Keratinocyte (primary cell): ENCODE measurements around the gene TMEM59L. TPM values are rescaled to one million over a fixed set of nuclear protein-coding genes. Genes with fewer than 3 reads are reported as not detected.

Experiments used
- DNase-seq: peaks from one replicate; pipeline ENCODE4 v3.0.0-alpha.2; 2011; ENCODE audit warnings: low read depth, missing footprints, low spot score
- FAIRE-seq: peaks from 2 replicates; lab custom pipeline; 2011; peaks lifted over from hg19 to GRCh38; lab: Jason Lieb, UNC
- H2AFZ ChIP-seq: 2 replicates; pipeline ENCODE4 v1.6.0; 2012; ENCODE audit warnings: low read length, control low read depth, inconsistent platforms; ENCODE audit not compliant: control insufficient read depth
- H3K27ac ChIP-seq: 2 replicates; pipeline ENCODE4 v1.5.1; 2011; ENCODE audit warnings: low read length; ENCODE audit not compliant: control insufficient read depth, insufficient read depth
- H3K27me3 ChIP-seq: 3 replicates; pipeline ENCODE4 v1.6.0; 2011; ENCODE audit warnings: low read length; ENCODE audit not compliant: control insufficient read depth, insufficient read depth; ENCODE audit errors: extremely low read depth
- H3K36me3 ChIP-seq, 2 experiments: 2 replicates in 1 of 2; 3 replicates in 1 of 2; pipeline ENCODE4 v1.5.1; 2011; ENCODE audit warnings: low read length in 2 of 2, mild to moderate bottlenecking in 1 of 2; ENCODE audit not compliant: control insufficient read depth in 2 of 2, insufficient read depth in 2 of 2; ENCODE audit errors: extremely low read depth in 1 of 2
- H3K4me1 ChIP-seq: 3 replicates; pipeline ENCODE4 v1.5.1; 2011; ENCODE audit warnings: low read length; ENCODE audit not compliant: control insufficient read depth, insufficient read depth; ENCODE audit errors: extremely low read depth
- H3K4me2 ChIP-seq: 3 replicates; pipeline ENCODE4 v1.6.0; 2011; ENCODE audit warnings: low read depth, low read length; ENCODE audit not compliant: control insufficient read depth, insufficient read depth; ENCODE audit errors: extremely low read depth
- H3K4me3 ChIP-seq, 3 experiments: fragments of 200-600 bp in 1 of 3; sonication (generic) in 1 of 3; 2 replicates in 2 of 3; 3 replicates in 1 of 3; pipeline ENCODE4 v1.5.1; 2011 to 2016; ENCODE audit warnings: low read length in 3 of 3, mild to moderate bottlenecking in 3 of 3, control low read depth in 2 of 3, inconsistent platforms in 1 of 3, low read depth in 1 of 3, mixed read lengths in 1 of 3, mixed run types in 1 of 3, moderate library complexity in 1 of 3; ENCODE audit not compliant: control insufficient read depth in 2 of 3, insufficient read depth in 2 of 3; ENCODE audit errors: extremely low read depth in 1 of 3
- H3K79me2 ChIP-seq: 2 replicates; pipeline ENCODE4 v1.6.0; 2012; ENCODE audit warnings: low read length; ENCODE audit not compliant: control insufficient read depth, insufficient read depth
- H3K9ac ChIP-seq: 3 replicates; pipeline ENCODE4 v1.6.0; 2011; ENCODE audit warnings: low read length; ENCODE audit not compliant: control insufficient read depth, insufficient read depth; ENCODE audit errors: extremely low read depth
- H3K9me1 ChIP-seq: 3 replicates; pipeline ENCODE4 v1.6.0; 2011; ENCODE audit warnings: low read length; ENCODE audit not compliant: control insufficient read depth, insufficient read depth; ENCODE audit errors: extremely low read depth
- H3K9me3 ChIP-seq: 2 replicates; pipeline ENCODE4 v1.5.1; 2012; ENCODE audit warnings: low read depth, low read length; ENCODE audit not compliant: control insufficient read depth
- H4K20me1 ChIP-seq: 3 replicates; pipeline ENCODE4 v1.6.0; 2011; ENCODE audit warnings: low read length; ENCODE audit not compliant: control insufficient read depth, insufficient read depth; ENCODE audit errors: extremely low read depth
- EZH2 ChIP-seq: IDR thresholded peaks from one replicate; pipeline ENCODE4 v1.6.1; 2012; ENCODE audit warnings: inconsistent platforms, mild to moderate bottlenecking, low read length, moderate library complexity
- dilution Hi-C: fragments of 300-500 bp; cut with MboI; formaldehyde crosslinking; loops from one replicate; pipeline ENCODE4 v1.7.0; 2020; ENCODE audit warnings: low sequenced_read_pairs; ENCODE audit not compliant: extremely low pct_ligation_motif_present
- polyA plus RNA-seq, 5 experiments: library from polyadenylated mRNA; depleted of rRNA in 3 of 5; stranded (reverse) in 3 of 5; stranded (forward) in 1 of 5; unstranded in 1 of 5; fragments of >200 nt; gene quantifications; 1 replicate in 1 of 5; 2 replicates in 3 of 5; 3 replicates in 1 of 5; pipeline versions ENCODE4 v1.2.1 to v1.2.3, GENCODE V29; 2011 to 2012; ENCODE audit warnings: missing spikeins in 2 of 5, low read depth in 1 of 5, low replicate concordance in 1 of 5
- TF ChIP-seq, protein P1 (sequence below), 3 experiments: IDR thresholded peaks in 1 of 3; conservative IDR thresholded peaks in 1 of 3; optimal IDR thresholded peaks in 1 of 3; 2 replicates in 2 of 3; 3 replicates in 1 of 3; pipeline versions ENCODE3 to v1.5.1; 2011; ENCODE audit warnings: low read length in 3 of 3, mild to moderate bottlenecking in 3 of 3, moderate library complexity in 2 of 3, control low read depth in 1 of 3, inconsistent platforms in 1 of 3; ENCODE audit not compliant: insufficient read depth in 2 of 3; ENCODE audit errors: extremely low read depth in 1 of 3

TMEM59L gene
- polyA plus RNA-seq, 1 donor (not counting 4 experiments of a cell fraction or from before 2014, with no cell fraction given): not detected

DNA sequence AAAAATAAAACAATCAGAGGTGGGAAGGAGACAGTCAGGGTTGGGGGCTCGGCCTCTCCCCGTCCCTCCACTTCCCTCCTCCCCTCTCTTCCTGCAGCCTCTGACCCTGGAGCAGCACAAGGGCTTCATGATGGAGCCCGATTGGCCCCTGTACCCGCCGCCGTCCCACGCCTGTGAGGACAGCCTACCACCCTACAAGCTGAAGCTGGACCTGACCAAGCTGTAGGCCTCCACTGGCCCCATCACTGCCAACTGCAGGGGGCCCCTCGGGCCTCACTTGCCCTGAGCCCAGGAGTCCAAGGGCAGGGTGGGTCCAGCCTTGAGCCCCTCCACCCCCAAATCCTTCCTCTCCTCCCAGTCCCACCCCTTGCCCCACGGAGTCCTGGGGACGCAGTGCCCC lies 7.6 kb downstream of the TMEM59L start:
- Histone ChIP-seq H3K9me1 (no peaks in the 10 kb centered on the region), H3K79me2 (no peaks in the 10 kb centered on the region), H3K27ac (no peak overlapping the region), H3K4me1 (no peaks in the 10 kb centered on the region), H2AFZ (no peak overlapping the region), H3K36me3 (no peaks in the 10 kb centered on the region), H3K4me3 (no peak overlapping the region), H3K9ac (no peak overlapping the region), H3K9me3 (no peaks in the 10 kb centered on the region), H3K4me2 (no peak overlapping the region), H4K20me1 (no peaks in the 10 kb centered on the region), H3K27me3 (no peaks in the 10 kb centered on the region)
- DNase-seq (no peak), FAIRE-seq (no peak)
- no peak for TF ChIP-seq EZH2
- TF ChIP-seq, protein P1, sequence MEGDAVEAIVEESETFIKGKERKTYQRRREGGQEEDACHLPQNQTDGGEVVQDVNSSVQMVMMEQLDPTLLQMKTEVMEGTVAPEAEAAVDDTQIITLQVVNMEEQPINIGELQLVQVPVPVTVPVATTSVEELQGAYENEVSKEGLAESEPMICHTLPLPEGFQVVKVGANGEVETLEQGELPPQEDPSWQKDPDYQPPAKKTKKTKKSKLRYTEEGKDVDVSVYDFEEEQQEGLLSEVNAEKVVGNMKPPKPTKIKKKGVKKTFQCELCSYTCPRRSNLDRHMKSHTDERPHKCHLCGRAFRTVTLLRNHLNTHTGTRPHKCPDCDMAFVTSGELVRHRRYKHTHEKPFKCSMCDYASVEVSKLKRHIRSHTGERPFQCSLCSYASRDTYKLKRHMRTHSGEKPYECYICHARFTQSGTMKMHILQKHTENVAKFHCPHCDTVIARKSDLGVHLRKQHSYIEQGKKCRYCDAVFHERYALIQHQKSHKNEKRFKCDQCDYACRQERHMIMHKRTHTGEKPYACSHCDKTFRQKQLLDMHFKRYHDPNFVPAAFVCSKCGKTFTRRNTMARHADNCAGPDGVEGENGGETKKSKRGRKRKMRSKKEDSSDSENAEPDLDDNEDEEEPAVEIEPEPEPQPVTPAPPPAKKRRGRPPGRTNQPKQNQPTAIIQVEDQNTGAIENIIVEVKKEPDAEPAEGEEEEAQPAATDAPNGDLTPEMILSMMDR (optimal IDR thresholded peaks at IDR 0.05 in 1 of 3, IDR thresholded peaks at IDR 0.05 in 1 of 3, conservative IDR thresholded peaks at IDR 0.05 in 1 of 3; ENCODE audit: extremely low read depth in 1 of 3, insufficient read depth in 2 of 3, low read length in 3 of 3): no peak
- dilution Hi-C loops: no loop called here

- Histone ChIP-seq H4K20me1 (no peaks in the 10 kb centered on the region), H3K4me2 (no peak overlapping the region), H3K79me2 (no peaks in the 10 kb centered on the region), H3K36me3 (no peaks in the 10 kb centered on the region), H3K4me1 (no peaks in the 10 kb centered on the region), H3K27ac (no peak overlapping the region), H3K9me1 (no peaks in the 10 kb centered on the region), H3K27me3 (no peaks in the 10 kb centered on the region), H2AFZ (no peak overlapping the region), H3K9ac (no peak overlapping the region), H3K4me3 (no peak overlapping the region), H3K9me3 (no peaks in the 10 kb centered on the region)
- TF ChIP-seq, protein P1 (optimal IDR thresholded peaks at IDR 0.05 in 1 of 3, IDR thresholded peaks at IDR 0.05 in 1 of 3, conservative IDR thresholded peaks at IDR 0.05 in 1 of 3; ENCODE audit: extremely low read depth in 1 of 3, insufficient read depth in 2 of 3, low read length in 3 of 3): no peak
- TF ChIP-seq EZH2: no peak
- DNase-seq (no peak), FAIRE-seq (no peak)
- dilution Hi-C loops: no loop called here
These were observed 8.2 kb downstream of the TMEM59L start for GRCh38 chr19:18620902-18621301.
